ENCODE results near the gene GRIN2A. TPM values are rescaled to one million over a fixed set of nuclear protein-coding genes. Genes with fewer than 3 reads are reported as not detected.
"Not testable (repeated sequence)": the region's sequence is repeated elsewhere in the genome, so short reads cannot be mapped to it uniquely, and the experiment has no call there.

The GRIN2A gene
- total RNA-seq, 1 donor from 2014 or later: not detected

DNA sequence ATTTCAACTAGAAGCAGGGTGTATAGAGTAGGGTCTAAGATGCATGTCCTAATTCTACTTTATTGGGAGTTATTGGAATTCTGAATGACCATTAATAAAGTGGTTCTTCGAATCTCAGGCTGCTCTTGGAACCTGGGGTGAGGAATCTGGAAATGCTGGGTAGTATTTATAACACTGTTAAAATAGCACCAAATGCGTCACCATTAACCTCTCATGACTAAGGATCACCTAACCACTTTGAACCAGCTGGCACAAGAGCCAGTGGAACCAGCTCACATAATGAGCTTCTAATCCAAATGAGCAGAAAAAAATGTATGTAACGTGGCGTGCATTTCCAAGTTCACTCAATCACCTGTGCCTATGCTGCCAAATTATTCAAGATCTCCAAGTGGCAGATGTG, 281.7 kb downstream of the GRIN2A start:
- TF ChIP-seq, protein P1, sequence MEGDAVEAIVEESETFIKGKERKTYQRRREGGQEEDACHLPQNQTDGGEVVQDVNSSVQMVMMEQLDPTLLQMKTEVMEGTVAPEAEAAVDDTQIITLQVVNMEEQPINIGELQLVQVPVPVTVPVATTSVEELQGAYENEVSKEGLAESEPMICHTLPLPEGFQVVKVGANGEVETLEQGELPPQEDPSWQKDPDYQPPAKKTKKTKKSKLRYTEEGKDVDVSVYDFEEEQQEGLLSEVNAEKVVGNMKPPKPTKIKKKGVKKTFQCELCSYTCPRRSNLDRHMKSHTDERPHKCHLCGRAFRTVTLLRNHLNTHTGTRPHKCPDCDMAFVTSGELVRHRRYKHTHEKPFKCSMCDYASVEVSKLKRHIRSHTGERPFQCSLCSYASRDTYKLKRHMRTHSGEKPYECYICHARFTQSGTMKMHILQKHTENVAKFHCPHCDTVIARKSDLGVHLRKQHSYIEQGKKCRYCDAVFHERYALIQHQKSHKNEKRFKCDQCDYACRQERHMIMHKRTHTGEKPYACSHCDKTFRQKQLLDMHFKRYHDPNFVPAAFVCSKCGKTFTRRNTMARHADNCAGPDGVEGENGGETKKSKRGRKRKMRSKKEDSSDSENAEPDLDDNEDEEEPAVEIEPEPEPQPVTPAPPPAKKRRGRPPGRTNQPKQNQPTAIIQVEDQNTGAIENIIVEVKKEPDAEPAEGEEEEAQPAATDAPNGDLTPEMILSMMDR (conservative IDR thresholded peaks at IDR 0.05; ENCODE audit: low read depth, low read length): no peak
- no peak for DNase-seq (ENCODE audit: low read depth)
- no peak overlapping the region for H3K4me3 ChIP-seq (ENCODE audit: low read depth, low read length)

GRCh38 chr16:9898555-9898954, 283.7 kb downstream of the GRIN2A start:
- no peak for DNase-seq (ENCODE audit: low read depth)
- H3K4me3 ChIP-seq (ENCODE audit: low read depth, low read length): no peak overlapping the region
- TF ChIP-seq, protein P1 (conservative IDR thresholded peaks at IDR 0.05; ENCODE audit: low read depth, low read length): no peak

- TF ChIP-seq, protein P1 (conservative IDR thresholded peaks at IDR 0.05; ENCODE audit: low read depth, low read length): no peak
- no peak overlapping the region for H3K4me3 ChIP-seq (ENCODE audit: low read depth, low read length)
- no peak for DNase-seq (ENCODE audit: low read depth)
Measured at GRCh38 chr16:9898124-9898523, 284.1 kb downstream of the GRIN2A start.

- TF ChIP-seq, protein P1 (conservative IDR thresholded peaks at IDR 0.05; ENCODE audit: low read depth, low read length): no peak
- no peak overlapping the region for H3K4me3 ChIP-seq (ENCODE audit: low read depth, low read length)
- no peak for DNase-seq (ENCODE audit: low read depth)
Measured at GRCh38 chr16:9895817-9896216, 286.4 kb downstream of the GRIN2A start.

DNA sequence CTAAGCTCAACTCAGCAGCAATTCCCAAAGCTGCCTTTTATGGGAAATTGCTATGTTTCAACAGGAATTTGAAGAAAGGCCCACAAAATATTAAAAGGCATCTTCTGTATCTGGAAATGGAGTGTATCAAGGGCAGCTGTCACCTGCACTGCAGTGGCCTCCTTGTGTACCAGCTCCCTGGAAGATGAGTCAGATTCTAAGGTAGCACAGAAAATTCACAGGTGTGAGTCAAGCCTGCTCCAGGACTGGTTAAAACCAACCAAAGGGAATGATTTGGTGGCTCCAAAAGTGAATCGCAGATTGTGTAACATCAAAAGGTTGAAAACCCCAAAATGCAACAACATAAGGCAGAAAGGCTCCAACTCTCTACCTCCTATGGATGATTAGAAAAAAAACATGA, 296.4 kb downstream of the GRIN2A start:
- no peak overlapping the region for H3K4me3 ChIP-seq (ENCODE audit: low read depth, low read length)
- no peak for DNase-seq (ENCODE audit: low read depth)
- TF ChIP-seq, protein P1 (conservative IDR thresholded peaks at IDR 0.05; ENCODE audit: low read depth, low read length): no peak

DNA sequence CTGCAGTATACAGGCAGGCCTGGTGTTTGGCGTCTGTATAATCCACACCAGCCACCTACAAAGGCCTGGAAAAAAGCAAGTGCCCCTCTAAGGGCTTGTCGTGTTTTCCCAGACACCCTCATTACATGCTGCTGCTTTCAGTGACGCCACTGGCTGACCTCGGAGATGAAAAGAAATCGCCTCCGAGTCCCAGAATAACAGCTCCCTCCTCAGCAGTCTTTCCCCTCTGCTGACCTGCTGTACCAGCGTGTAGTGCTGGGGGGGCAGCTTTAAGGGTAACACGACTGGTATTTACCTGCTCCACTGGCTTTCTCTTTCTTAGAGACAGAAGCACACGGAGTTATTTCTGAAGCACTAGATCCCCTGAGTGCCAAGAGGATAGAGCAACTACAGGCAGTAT, 296.8 kb downstream of the GRIN2A start:
- TF ChIP-seq, protein P1 (conservative IDR thresholded peaks at IDR 0.05; ENCODE audit: low read depth, low read length): no peak
- no peak overlapping the region for H3K4me3 ChIP-seq (ENCODE audit: low read depth, low read length)

GRCh38 chr16:9875981-9876380, 306.2 kb downstream of the GRIN2A start:
- not testable (repeated sequence) for H3K4me3 ChIP-seq (ENCODE audit: low read depth, low read length); DNase-seq (ENCODE audit: low read depth)

More for the DNA sequence above, 296.8 kb downstream of the GRIN2A start:
- DNase-seq (ENCODE audit: low read depth): no peak

GRCh38 chr16:9874219-9874618, 308.0 kb downstream of the GRIN2A start:
- no peak overlapping the region for H3K4me3 ChIP-seq (ENCODE audit: low read depth, low read length)
- no peak for DNase-seq (ENCODE audit: low read depth)
- TF ChIP-seq, protein P1 (conservative IDR thresholded peaks at IDR 0.05; ENCODE audit: low read depth, low read length): no peak
